ENCODE results near the gene ALPP. TPM values are rescaled to one million over a fixed set of nuclear protein-coding genes. Genes with fewer than 3 reads are reported as not detected.

The ALPP gene
- total and polyA plus RNA-seq, 4 donors: 7.0 to 25.8 (median 11.5) TPM

DNA sequence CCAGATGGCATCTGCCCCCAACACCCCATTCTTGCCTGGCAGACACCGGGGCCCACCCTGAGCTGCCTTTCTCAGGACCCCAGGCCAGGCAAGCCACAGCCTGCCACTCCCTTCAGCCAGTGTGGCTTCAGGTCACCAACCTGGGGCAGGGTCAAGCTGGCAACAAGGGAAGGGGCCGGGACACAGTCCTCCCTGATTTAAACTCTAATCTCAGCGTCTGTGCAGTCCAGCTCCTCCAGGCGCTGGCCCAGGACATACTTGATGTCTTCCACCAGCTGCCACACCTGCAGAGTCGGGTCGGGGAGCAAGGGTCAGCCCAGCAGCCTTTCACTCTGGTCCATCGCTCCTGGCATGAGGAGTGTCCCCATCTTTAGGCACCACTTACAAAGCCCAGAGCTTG lies 29.0 kb upstream of the ALPP start:
- 80% methylated on average over 7 of the region's 7 CpGs for WGBS, 2 donors
- DNase-seq: no peak
- H3K4me1 ChIP-seq (ENCODE audit: control insufficient read depth in 5 of 5, insufficient read depth in 5 of 5, low read length in 5 of 5): peaks cover 0 to 13% (median 0%) of the 10 kb centered on the region in 5 donors
- H3K27me3 ChIP-seq (ENCODE audit: control insufficient read depth in 3 of 3, insufficient read depth in 3 of 3, low read length in 2 of 3): peaks cover 10 to 37% (median 28%) of the 10 kb centered on the region in 3 donors
- TF ChIP-seq, protein P1, sequence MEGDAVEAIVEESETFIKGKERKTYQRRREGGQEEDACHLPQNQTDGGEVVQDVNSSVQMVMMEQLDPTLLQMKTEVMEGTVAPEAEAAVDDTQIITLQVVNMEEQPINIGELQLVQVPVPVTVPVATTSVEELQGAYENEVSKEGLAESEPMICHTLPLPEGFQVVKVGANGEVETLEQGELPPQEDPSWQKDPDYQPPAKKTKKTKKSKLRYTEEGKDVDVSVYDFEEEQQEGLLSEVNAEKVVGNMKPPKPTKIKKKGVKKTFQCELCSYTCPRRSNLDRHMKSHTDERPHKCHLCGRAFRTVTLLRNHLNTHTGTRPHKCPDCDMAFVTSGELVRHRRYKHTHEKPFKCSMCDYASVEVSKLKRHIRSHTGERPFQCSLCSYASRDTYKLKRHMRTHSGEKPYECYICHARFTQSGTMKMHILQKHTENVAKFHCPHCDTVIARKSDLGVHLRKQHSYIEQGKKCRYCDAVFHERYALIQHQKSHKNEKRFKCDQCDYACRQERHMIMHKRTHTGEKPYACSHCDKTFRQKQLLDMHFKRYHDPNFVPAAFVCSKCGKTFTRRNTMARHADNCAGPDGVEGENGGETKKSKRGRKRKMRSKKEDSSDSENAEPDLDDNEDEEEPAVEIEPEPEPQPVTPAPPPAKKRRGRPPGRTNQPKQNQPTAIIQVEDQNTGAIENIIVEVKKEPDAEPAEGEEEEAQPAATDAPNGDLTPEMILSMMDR (IDR thresholded peaks at IDR 0.05; ENCODE audit: control extremely low read depth, extremely low read depth): no peak
- no peak overlapping the region for H3K4me3 ChIP-seq
- no peak overlapping the region for H3K9ac ChIP-seq (ENCODE audit: insufficient read depth in 1 of 2, low read length in 2 of 2)
- H3K36me3 ChIP-seq (ENCODE audit: control insufficient read depth in 4 of 4, insufficient read depth in 4 of 4, low read length in 4 of 4): no peaks in the 10 kb centered on the region
- no peak for ATAC-seq (ENCODE audit: insufficient read depth, low FRiP score)
- H3K9me3 ChIP-seq (ENCODE audit: control insufficient read depth in 4 of 4, insufficient read depth in 3 of 4, low read length in 3 of 4): peaks cover 0 to 4% (median 0%) of the 10 kb centered on the region in 4 donors
- H3K27ac ChIP-seq (ENCODE audit: low read depth in 1 of 2, low read length in 1 of 2): no peak overlapping the region

DNA sequence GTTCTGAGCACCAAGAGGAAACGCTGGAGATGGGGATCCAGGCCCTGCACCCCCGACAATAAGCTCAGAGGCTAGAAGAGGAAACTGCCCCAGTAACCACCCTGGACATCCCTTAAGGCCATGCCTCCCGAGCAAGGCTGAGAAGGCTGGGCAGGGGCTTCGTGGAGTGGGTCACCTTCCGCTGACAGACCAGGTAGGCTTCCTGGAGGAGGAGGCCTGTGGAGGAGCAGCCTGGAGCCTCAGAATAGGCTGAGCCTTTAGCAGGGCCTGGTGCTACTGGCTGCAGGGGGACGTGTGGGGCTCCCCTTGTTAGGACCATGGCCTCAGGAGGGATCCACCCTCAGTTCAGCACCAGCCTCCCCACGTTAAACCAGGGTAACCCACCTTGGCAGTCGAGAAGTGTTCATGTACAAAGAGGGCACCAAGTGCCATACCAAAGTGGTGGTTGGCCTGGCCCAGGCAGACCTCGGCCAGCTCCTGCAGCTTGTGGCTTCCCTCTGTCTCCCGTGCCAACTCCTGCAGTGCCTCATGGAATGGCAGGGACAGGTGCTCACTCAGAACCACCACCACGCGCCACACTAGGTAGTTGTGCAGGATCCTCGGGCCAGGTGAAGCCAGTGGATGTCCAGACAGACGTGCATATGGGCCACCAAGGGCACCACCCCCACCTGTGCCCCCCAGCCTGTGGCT lies 28.5 kb upstream of the ALPP start:
- WGBS, 2 donors: 73 to 77% methylated on average over 14 of the region's 14 CpGs
- Histone ChIP-seq H3K4me1 (ENCODE audit: control insufficient read depth in 5 of 5, insufficient read depth in 5 of 5, low read length in 5 of 5) (peaks cover 0 to 13% (median 0%) of the 10 kb centered on the region in 5 donors), H3K9ac (ENCODE audit: insufficient read depth in 1 of 2, low read length in 2 of 2) (no peak overlapping the region), H3K9me3 (ENCODE audit: control insufficient read depth in 4 of 4, insufficient read depth in 3 of 4, low read length in 3 of 4) (peaks cover 0 to 6% (median 0%) of the 10 kb centered on the region in 4 donors), H3K36me3 (ENCODE audit: control insufficient read depth in 4 of 4, insufficient read depth in 4 of 4, low read length in 4 of 4) (no peaks in the 10 kb centered on the region), H3K4me3 (no peak overlapping the region), H3K27ac (ENCODE audit: low read depth in 1 of 2, low read length in 1 of 2) (no peak overlapping the region), H3K27me3 (ENCODE audit: control insufficient read depth in 3 of 3, insufficient read depth in 3 of 3, low read length in 2 of 3) (peaks cover 10 to 37% (median 28%) of the 10 kb centered on the region in 3 donors)
- no peak for ATAC-seq (ENCODE audit: insufficient read depth, low FRiP score)
- DNase-seq: no peak
- TF ChIP-seq, protein P1 (IDR thresholded peaks at IDR 0.05; ENCODE audit: control extremely low read depth, extremely low read depth): no peak

DNA sequence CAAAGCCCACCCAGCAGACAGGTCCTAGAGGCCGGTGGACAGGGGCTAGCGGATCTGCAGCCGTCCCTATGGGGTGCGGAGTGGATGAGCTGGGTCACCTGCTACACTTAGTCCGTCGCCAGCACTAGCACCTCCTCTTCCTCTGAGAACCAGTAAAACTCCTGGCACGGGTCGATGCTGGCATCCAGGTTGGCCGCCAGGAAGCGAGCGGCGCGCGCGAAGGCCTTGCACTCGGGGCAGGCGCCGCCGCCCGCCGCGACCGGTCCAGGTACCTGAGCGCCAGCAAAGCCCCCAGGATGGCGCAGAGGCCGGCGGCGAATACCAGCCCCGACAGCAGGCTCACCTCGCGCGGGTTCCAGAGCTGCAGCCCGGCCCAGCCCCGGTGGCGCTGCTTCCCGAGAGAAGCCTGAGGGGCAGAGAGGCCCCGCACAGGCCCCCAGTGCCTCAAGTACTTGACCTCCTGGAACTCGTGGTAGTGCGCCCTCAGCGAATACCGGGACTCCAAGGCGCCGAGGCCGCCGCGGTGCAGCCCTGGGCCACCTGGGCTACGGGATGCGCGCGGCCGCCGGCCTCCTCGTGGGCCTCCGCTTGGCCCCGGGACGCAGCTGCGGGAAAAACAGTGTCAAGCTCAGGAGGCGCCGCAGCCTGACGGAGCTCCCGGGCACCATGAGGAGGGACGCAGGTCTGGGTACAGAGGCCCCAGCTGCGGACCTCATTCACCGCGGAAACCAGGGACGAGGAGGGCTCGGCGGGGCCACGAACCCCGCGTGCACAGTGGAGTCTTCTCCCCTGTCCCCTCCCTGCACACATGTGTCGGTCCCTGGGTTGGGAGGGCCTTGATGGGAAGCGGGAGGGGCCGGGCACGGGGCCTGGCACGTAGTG lies 27.5 kb upstream of the ALPP start:
- H3K9me3 ChIP-seq (ENCODE audit: control insufficient read depth in 4 of 4, insufficient read depth in 3 of 4, low read length in 3 of 4): peaks cover 0 to 6% (median 0%) of the 10 kb centered on the region in 4 donors
- peaks cover 0 to 13% (median 0%) of the 10 kb centered on the region in 5 donors for H3K4me1 ChIP-seq (ENCODE audit: control insufficient read depth in 5 of 5, insufficient read depth in 5 of 5, low read length in 5 of 5)
- H3K27ac ChIP-seq (ENCODE audit: low read depth in 1 of 2, low read length in 1 of 2): no peak overlapping the region
- DNase-seq (no peak), ATAC-seq (ENCODE audit: insufficient read depth, low FRiP score) (no peak)
- no peak overlapping the region for H3K4me3 ChIP-seq
- 9 to 10% methylated on average over 68 to 76 of the region's 76 CpGs for WGBS, 2 donors
- TF ChIP-seq, protein P1 (IDR thresholded peaks at IDR 0.05; ENCODE audit: control extremely low read depth, extremely low read depth): no peak
- no peaks in the 10 kb centered on the region for H3K36me3 ChIP-seq (ENCODE audit: control insufficient read depth in 4 of 4, insufficient read depth in 4 of 4, low read length in 4 of 4)
- H3K9ac ChIP-seq (ENCODE audit: insufficient read depth in 1 of 2, low read length in 2 of 2): no peak overlapping the region
- H3K27me3 ChIP-seq (ENCODE audit: control insufficient read depth in 3 of 3, insufficient read depth in 3 of 3, low read length in 2 of 3): peaks cover 10 to 37% (median 28%) of the 10 kb centered on the region in 3 donors

Measured in lung (tissue), 12 donors.